Neutrophil (primary cell): ENCODE data around the gene PRR29.

Experiments
- H3K27ac ChIP-seq: fragments of 200-600 bp; sonication (generic); 2 replicates; pipeline ENCODE4 v1.5.1; 2016; ENCODE audit warnings: mild to moderate bottlenecking, moderate library complexity
- H3K27me3 ChIP-seq: fragments of 200-600 bp; sonication (generic); 2 replicates; pipeline ENCODE4 v1.6.0; 2016; ENCODE audit warnings: mild to moderate bottlenecking
- H3K36me3 ChIP-seq: fragments of 200-600 bp; sonication (generic); 2 replicates; pipeline ENCODE4 v1.5.1; 2017
- H3K4me1 ChIP-seq, 2 experiments: fragments of 200-600 bp in 1 of 2; sonication (generic) in 1 of 2; 1 replicate in 1 of 2; 2 replicates in 1 of 2; pipeline versions ENCODE4 v1.5.1 to v1.6.1; 2013 to 2016; ENCODE audit warnings: low read depth in 1 of 2, low read length in 1 of 2, mild to moderate bottlenecking in 1 of 2, moderate library complexity in 1 of 2; ENCODE audit not compliant: control insufficient read depth in 1 of 2, insufficient read depth in 1 of 2
- H3K4me3 ChIP-seq, 2 experiments: fragments of 200-600 bp in 1 of 2; sonication (generic) in 1 of 2; 1 replicate in 1 of 2; 2 replicates in 1 of 2; pipeline ENCODE4 v1.5.1; 2013 to 2016; ENCODE audit warnings: low read depth in 1 of 2, low read length in 1 of 2, mild to moderate bottlenecking in 1 of 2, moderate library complexity in 1 of 2
- H3K9me3 ChIP-seq: fragments of 200-600 bp; sonication (generic); 2 replicates; pipeline ENCODE4 v1.5.1; 2016
- TF ChIP-seq, protein P1 (sequence below): fragments of 200-600 bp; sonication (generic); IDR thresholded peaks from 2 replicates; pipeline ENCODE4 v1.5.1; 2016; ENCODE audit warnings: antibody characterized with exemption

PRR29 gene

DNA sequence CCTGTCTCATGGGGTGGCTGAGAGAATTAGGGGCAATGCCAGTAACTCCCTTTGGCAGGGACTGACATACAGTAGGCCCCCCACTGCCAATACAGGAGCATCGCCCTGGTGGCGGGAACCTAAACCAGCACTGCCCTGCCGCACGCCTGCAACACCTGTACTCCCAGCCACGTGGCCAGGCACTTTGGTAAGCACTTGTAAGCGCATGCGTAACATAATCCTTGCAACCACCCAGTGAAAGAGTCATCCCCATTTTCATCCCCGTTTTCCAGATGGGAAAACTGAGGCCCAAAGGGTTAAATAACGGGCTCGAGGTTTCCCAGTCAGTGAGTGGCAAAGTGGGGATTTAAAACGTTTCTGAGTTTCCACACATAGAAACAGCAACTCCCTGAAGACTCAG lies 42.9 kb upstream of the PRR29 start:
- TF ChIP-seq, protein P1, sequence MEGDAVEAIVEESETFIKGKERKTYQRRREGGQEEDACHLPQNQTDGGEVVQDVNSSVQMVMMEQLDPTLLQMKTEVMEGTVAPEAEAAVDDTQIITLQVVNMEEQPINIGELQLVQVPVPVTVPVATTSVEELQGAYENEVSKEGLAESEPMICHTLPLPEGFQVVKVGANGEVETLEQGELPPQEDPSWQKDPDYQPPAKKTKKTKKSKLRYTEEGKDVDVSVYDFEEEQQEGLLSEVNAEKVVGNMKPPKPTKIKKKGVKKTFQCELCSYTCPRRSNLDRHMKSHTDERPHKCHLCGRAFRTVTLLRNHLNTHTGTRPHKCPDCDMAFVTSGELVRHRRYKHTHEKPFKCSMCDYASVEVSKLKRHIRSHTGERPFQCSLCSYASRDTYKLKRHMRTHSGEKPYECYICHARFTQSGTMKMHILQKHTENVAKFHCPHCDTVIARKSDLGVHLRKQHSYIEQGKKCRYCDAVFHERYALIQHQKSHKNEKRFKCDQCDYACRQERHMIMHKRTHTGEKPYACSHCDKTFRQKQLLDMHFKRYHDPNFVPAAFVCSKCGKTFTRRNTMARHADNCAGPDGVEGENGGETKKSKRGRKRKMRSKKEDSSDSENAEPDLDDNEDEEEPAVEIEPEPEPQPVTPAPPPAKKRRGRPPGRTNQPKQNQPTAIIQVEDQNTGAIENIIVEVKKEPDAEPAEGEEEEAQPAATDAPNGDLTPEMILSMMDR = no peak
- Histone ChIP-seq H3K27me3 (no peaks in the 10 kb centered on the region), H3K9me3 (no peaks in the 10 kb centered on the region), H3K4me3 (no peak overlapping the region), H3K27ac (no peak overlapping the region), H3K36me3 (no peaks in the 10 kb centered on the region), H3K4me1 (no peaks in the 10 kb centered on the region)

DNA sequence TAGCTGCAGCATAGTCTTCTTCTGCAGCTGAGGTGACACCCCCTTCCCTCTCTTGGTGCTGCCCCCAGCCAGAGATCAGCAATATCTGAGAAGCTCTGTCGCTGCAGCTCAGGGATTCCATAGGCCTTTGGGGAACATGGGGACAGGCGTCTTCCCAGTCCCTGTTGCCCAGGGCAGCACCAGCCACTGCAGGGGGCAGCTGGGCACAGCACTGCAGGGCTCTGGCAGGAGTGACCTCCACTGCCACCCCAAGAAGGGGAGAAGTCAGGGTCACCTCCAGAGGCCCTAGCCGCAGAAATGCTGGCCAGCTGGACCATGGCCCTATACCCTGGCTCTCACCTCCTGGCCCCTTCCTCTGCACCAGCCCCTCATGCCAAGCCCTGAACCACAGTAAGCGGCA lies 42.4 kb upstream of the PRR29 start:
- Histone ChIP-seq H3K4me3 (no peak overlapping the region), H3K4me1 (peaks cover 0 to 2% of the 10 kb centered on the region in 2 experiments), H3K36me3 (no peaks in the 10 kb centered on the region), H3K27me3 (no peaks in the 10 kb centered on the region), H3K9me3 (no peaks in the 10 kb centered on the region), H3K27ac (no peak overlapping the region)
- TF ChIP-seq, protein P1 = no peak

DNA sequence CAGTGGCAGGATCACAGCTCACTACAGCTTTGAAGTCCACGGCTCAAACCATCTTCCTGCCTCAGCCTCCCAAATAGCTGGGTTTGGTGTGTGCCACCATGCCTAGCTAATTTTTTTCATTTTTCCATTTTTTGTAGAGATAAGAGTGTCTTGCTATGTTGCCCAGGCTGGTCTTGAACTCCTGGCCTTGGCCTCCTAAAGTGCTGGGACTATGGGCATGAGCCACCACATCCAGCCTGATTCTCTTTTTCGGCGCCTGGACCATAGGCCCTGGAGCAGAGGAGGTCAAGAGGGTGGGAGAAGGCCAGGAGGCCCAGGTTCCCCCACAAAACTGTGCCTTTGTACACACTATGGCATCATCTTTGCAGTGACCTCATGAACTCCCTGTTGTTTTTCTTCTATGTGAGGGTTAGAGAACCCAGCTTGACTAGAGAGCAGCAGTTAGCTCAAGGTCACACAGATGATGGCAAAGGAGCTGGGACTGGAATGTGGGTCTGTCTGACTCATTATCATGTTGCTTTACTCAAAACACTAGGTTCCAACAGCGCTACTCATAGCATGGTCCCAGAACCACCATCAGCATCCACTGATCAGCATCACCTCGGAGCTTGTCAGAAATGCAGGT lies 41.7 kb upstream of the PRR29 start:
- Histone ChIP-seq H3K9me3 (no peaks in the 10 kb centered on the region), H3K36me3 (no peaks in the 10 kb centered on the region), H3K27me3 (peaks cover 4% of the 10 kb centered on the region), H3K27ac (no peak overlapping the region), H3K4me3 (no peak overlapping the region), H3K4me1 (peaks cover 6 to 8% of the 10 kb centered on the region in 2 experiments)
- TF ChIP-seq, protein P1 = no peak

DNA sequence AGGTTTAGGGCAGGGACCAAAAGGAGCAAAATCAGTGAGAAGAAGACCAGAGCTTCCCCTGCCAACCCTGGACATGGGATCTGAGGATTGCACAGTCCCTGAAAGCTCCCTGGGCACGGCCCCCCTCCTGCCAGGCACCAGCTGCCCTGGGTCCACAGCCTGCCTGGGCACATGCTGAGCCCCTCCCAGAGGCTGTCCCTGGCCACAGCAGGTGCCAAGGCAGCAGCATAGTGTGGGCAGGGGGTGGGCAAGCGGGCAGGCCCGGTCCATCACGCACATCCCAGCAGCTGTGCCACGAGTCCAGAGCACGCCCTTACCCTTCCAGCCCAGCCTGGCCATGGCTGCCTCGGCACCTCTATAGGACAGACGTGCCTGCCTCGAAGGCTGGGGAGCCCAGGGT lies 38.1 kb upstream of the PRR29 start:
- Histone ChIP-seq H3K36me3 (no peaks in the 10 kb centered on the region), H3K4me3 (no peak overlapping the region), H3K9me3 (no peaks in the 10 kb centered on the region), H3K4me1 (peaks cover 9% of the 10 kb centered on the region in 2 experiments), H3K27ac (no peak overlapping the region), H3K27me3 (peaks cover 4% of the 10 kb centered on the region)
- TF ChIP-seq, protein P1 = no peak

DNA sequence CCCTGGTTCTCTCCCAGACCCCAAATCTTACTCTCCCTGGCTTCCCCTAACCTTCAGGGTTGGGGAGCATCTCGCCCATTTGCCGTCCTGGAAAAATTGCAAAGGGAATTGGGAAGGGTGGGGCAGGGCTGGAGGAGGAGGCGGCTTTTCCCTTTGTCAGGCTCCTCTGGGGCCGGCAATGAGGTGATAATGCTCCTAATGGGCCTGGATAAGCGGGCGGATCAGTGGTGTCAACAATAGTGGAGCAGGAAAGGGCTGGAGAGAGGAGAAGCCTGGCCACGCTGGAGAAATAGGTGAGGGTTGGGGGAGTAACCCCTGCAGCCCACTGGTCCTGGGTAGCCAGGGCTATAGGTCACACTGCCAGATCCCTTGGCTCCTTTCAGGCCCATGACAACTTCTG lies 37.7 kb upstream of the PRR29 start:
- Histone ChIP-seq H3K4me3 (no peak overlapping the region), H3K27me3 (peaks cover 4% of the 10 kb centered on the region), H3K27ac (no peak overlapping the region), H3K4me1 (peaks cover 9% of the 10 kb centered on the region in 2 experiments), H3K36me3 (no peaks in the 10 kb centered on the region), H3K9me3 (no peaks in the 10 kb centered on the region)
- TF ChIP-seq, protein P1 = no peak
